Measurements from ENCODE around the gene AKAP8L.

GRCh38 chr19:15371786-15372380 is 46.9 kb downstream of the AKAP8L start:
- TF ChIP-seq, protein P1, sequence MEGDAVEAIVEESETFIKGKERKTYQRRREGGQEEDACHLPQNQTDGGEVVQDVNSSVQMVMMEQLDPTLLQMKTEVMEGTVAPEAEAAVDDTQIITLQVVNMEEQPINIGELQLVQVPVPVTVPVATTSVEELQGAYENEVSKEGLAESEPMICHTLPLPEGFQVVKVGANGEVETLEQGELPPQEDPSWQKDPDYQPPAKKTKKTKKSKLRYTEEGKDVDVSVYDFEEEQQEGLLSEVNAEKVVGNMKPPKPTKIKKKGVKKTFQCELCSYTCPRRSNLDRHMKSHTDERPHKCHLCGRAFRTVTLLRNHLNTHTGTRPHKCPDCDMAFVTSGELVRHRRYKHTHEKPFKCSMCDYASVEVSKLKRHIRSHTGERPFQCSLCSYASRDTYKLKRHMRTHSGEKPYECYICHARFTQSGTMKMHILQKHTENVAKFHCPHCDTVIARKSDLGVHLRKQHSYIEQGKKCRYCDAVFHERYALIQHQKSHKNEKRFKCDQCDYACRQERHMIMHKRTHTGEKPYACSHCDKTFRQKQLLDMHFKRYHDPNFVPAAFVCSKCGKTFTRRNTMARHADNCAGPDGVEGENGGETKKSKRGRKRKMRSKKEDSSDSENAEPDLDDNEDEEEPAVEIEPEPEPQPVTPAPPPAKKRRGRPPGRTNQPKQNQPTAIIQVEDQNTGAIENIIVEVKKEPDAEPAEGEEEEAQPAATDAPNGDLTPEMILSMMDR (IDR thresholded peaks at IDR 0.05): no peak
- no peak for TF ChIP-seq POLR2A (IDR thresholded peaks at IDR 0.05)

Measured in esophagus squamous epithelium (tissue), 4 donors.